Fibroblast of lung (primary cell): ENCODE measurements around the gene CASP8. TPM values are rescaled to one million over a fixed set of nuclear protein-coding genes. Genes with fewer than 3 reads are reported as not detected.

ENCODE experiments used
- DNase-seq, 2 donors: peaks; one replicate each; pipeline versions ENCODE4 v3.0.0 to v3.0.0-alpha.2; 2010; ENCODE audit warnings: low read depth in 2 of 2
- H2AFZ ChIP-seq: 2 replicates; pipeline ENCODE4 v1.5.1; 2012; ENCODE audit warnings: low read length, control low read depth, inconsistent platforms
- H3K27ac ChIP-seq: 2 replicates; pipeline ENCODE4 v1.5.1; 2011; ENCODE audit warnings: low read length, control low read depth; ENCODE audit not compliant: insufficient read depth
- H3K27me3 ChIP-seq: 2 replicates; pipeline ENCODE4 v1.5.1; 2011; ENCODE audit warnings: mild to moderate bottlenecking, low read length; ENCODE audit not compliant: control insufficient read depth, insufficient read depth
- H3K36me3 ChIP-seq: 2 replicates; pipeline ENCODE4 v1.5.1; 2011; ENCODE audit warnings: low read length; ENCODE audit not compliant: control insufficient read depth, insufficient read depth
- H3K4me1 ChIP-seq: 2 replicates; pipeline ENCODE4 v1.5.1; 2011; ENCODE audit warnings: low read length; ENCODE audit not compliant: control insufficient read depth, insufficient read depth; ENCODE audit errors: extremely low read depth
- H3K4me2 ChIP-seq: 2 replicates; pipeline ENCODE4 v1.5.1; 2011; ENCODE audit warnings: low read length, control low read depth; ENCODE audit not compliant: insufficient read depth; ENCODE audit errors: extremely low read depth
- H3K4me3 ChIP-seq, 4 experiments: fragments of 200-600 bp in 1 of 4; sonication (generic) in 1 of 4; replicated peaks in 1 of 4; 2 replicates each; pipeline ENCODE4 v1.5.1; 2011 to 2016; ENCODE audit warnings: low read length in 4 of 4, low read depth in 3 of 4, mild to moderate bottlenecking in 3 of 4, control low read depth in 2 of 4, inconsistent platforms in 1 of 4, mixed read lengths in 1 of 4; ENCODE audit not compliant: insufficient read depth in 1 of 4; ENCODE audit errors: control extremely low read depth in 1 of 4
- H3K79me2 ChIP-seq: 2 replicates; pipeline ENCODE4 v1.5.1; 2012; ENCODE audit warnings: mild to moderate bottlenecking, low read length, inconsistent platforms; ENCODE audit not compliant: control insufficient read depth, insufficient read depth
- H3K9ac ChIP-seq: 2 replicates; pipeline ENCODE4 v1.5.1; 2011; ENCODE audit warnings: mild to moderate bottlenecking, low read length, control low read depth; ENCODE audit not compliant: insufficient read depth
- H3K9me3 ChIP-seq: 2 replicates; pipeline ENCODE4 v1.5.1; 2012; ENCODE audit warnings: low read depth, low read length; ENCODE audit not compliant: control insufficient read depth, insufficient read depth
- H4K20me1 ChIP-seq: 2 replicates; pipeline ENCODE4 v1.5.1; 2011; ENCODE audit warnings: low read length; ENCODE audit not compliant: control insufficient read depth, insufficient read depth; ENCODE audit errors: extremely low read depth
- EZH2 ChIP-seq: IDR thresholded peaks from 2 replicates; pipeline ENCODE4 v1.5.1; 2012; ENCODE audit warnings: low read length, control low read depth, mild to moderate bottlenecking; ENCODE audit errors: missing control alignments
- polyA plus RNA-seq, 2 donors: library from polyadenylated mRNA; depleted of rRNA in 1 of 2; stranded (reverse) in 1 of 2; unstranded in 1 of 2; fragments of >200 nt; gene quantifications; 2 replicates each; pipeline ENCODE4 v1.2.1, GENCODE V29; 2011 to 2012; ENCODE audit warnings: missing spikeins in 1 of 2
- total RNA-seq: library from RNA; depleted of rRNA; stranded (reverse); fragments of >200 nt; gene quantifications from 2 replicates; pipeline ENCODE4 v1.2.1, GENCODE V29; 2014
- TF ChIP-seq, protein P1 (sequence below), 2 donors: IDR thresholded peaks in 1 of 2; conservative IDR thresholded peaks in 1 of 2; 1 replicate in 1 of 2; 2 replicates in 1 of 2; pipeline ENCODE4 v1.5.1; 2011 to 2012; ENCODE audit warnings: low read length in 2 of 2, control low read depth in 1 of 2, inconsistent platforms in 1 of 2, low read depth in 1 of 2, mild to moderate bottlenecking in 1 of 2

The CASP8 gene
- total and polyA plus RNA-seq, 2 donors (not counting 1 experiment from before 2014, with no cell fraction given): 22.6 to 31.5 TPM

GRCh38 chr2:201307876-201308275 is 47.5 kb downstream of the CASP8 start:
- DNase-seq: no peak
- no peak overlapping the region for H3K4me3 ChIP-seq
- no peak for TF ChIP-seq EZH2
- TF ChIP-seq, protein P1, sequence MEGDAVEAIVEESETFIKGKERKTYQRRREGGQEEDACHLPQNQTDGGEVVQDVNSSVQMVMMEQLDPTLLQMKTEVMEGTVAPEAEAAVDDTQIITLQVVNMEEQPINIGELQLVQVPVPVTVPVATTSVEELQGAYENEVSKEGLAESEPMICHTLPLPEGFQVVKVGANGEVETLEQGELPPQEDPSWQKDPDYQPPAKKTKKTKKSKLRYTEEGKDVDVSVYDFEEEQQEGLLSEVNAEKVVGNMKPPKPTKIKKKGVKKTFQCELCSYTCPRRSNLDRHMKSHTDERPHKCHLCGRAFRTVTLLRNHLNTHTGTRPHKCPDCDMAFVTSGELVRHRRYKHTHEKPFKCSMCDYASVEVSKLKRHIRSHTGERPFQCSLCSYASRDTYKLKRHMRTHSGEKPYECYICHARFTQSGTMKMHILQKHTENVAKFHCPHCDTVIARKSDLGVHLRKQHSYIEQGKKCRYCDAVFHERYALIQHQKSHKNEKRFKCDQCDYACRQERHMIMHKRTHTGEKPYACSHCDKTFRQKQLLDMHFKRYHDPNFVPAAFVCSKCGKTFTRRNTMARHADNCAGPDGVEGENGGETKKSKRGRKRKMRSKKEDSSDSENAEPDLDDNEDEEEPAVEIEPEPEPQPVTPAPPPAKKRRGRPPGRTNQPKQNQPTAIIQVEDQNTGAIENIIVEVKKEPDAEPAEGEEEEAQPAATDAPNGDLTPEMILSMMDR (conservative IDR thresholded peaks at IDR 0.05 in 1 of 2, IDR thresholded peaks at IDR 0.05 in 1 of 2; ENCODE audit: low read depth in 1 of 2, low read length in 2 of 2): no peak
- H3K27me3 ChIP-seq: no peaks in the 10 kb centered on the region
- no peak overlapping the region for H3K4me2 ChIP-seq
- H3K36me3 ChIP-seq: no peaks in the 10 kb centered on the region
- H2AFZ ChIP-seq: no peak overlapping the region
- H3K9me3 ChIP-seq: no peaks in the 10 kb centered on the region
- H4K20me1 ChIP-seq: no peaks in the 10 kb centered on the region
- no peak overlapping the region for H3K9ac ChIP-seq
- no peaks in the 10 kb centered on the region for H3K4me1 ChIP-seq
- no peak overlapping the region for H3K27ac ChIP-seq
- H3K79me2 ChIP-seq: no peaks in the 10 kb centered on the region

- no peaks in the 10 kb centered on the region for H3K9me3 ChIP-seq
- H3K27me3 ChIP-seq: no peaks in the 10 kb centered on the region
- no peak overlapping the region for H3K4me3 ChIP-seq
- TF ChIP-seq EZH2: no peak
- TF ChIP-seq, protein P1 (conservative IDR thresholded peaks at IDR 0.05 in 1 of 2, IDR thresholded peaks at IDR 0.05 in 1 of 2; ENCODE audit: low read depth in 1 of 2, low read length in 2 of 2): no peak
- H2AFZ ChIP-seq: no peak overlapping the region
- H3K36me3 ChIP-seq: no peaks in the 10 kb centered on the region
- H3K79me2 ChIP-seq: no peaks in the 10 kb centered on the region
- no peak overlapping the region for H3K9ac ChIP-seq
- H3K4me2 ChIP-seq: no peak overlapping the region
- H3K27ac ChIP-seq: no peak overlapping the region
- H4K20me1 ChIP-seq: no peaks in the 10 kb centered on the region
- DNase-seq: no peak
- no peaks in the 10 kb centered on the region for H3K4me1 ChIP-seq
These were observed 48.6 kb downstream of the CASP8 start for GRCh38 chr2:201308914-201309313.

DNA sequence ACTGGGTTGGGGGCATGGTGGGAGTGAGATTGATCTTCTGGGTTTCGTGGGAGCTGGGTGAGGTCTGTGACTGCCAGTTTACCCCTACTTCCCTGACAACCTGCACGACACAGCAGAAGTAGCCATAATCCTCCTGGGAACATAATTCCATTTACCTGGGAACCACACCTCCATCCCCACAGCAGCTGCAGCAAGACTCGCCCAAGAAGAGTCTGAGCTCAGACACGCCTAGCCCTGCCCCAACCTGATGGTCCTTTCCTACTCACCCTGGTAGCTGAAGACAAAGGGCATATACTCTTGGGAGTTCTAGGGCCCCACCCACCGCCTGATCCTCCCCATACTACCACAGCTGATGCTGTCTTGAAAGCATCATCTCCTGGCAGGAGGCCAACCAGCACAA is 53.0 kb downstream of the CASP8 start:
- H3K4me2 ChIP-seq: no peak overlapping the region
- H2AFZ ChIP-seq: no peak overlapping the region
- H3K79me2 ChIP-seq: no peaks in the 10 kb centered on the region
- H3K27me3 ChIP-seq: no peaks in the 10 kb centered on the region
- no peaks in the 10 kb centered on the region for H3K36me3 ChIP-seq
- H3K4me3 ChIP-seq: no peak overlapping the region
- no peaks in the 10 kb centered on the region for H3K4me1 ChIP-seq
- H4K20me1 ChIP-seq: no peaks in the 10 kb centered on the region
- no peak overlapping the region for H3K9ac ChIP-seq
- no peak for DNase-seq
- TF ChIP-seq EZH2: no peak
- TF ChIP-seq, protein P1 (conservative IDR thresholded peaks at IDR 0.05 in 1 of 2, IDR thresholded peaks at IDR 0.05 in 1 of 2; ENCODE audit: low read depth in 1 of 2, low read length in 2 of 2): no peak
- no peaks in the 10 kb centered on the region for H3K9me3 ChIP-seq
- H3K27ac ChIP-seq: no peak overlapping the region
